Stomach (tissue), 4 donors: ENCODE data around the gene ADGRE1.

Experiments
- EP300 ChIP-seq: sonication (generic); formaldehyde crosslinking; IDR thresholded peaks from one replicate; pipeline ENCODE4 v1.6.1; 2017; ENCODE audit warnings: antibody characterized with exemption
- POLR2A ChIP-seq, 4 donors: fragments of 450-650 bp; IDR thresholded peaks; one replicate each; pipeline ENCODE4 v1.6.1; 2016; ENCODE audit warnings: antibody characterized with exemption in 4 of 4, control low read depth in 2 of 4, mild to moderate bottlenecking in 1 of 4, moderate library complexity in 1 of 4
- POLR2AphosphoS5 ChIP-seq, 3 donors: sonication (generic); formaldehyde crosslinking; IDR thresholded peaks; one replicate each; pipeline ENCODE4 v1.6.1; 2016; ENCODE audit warnings: antibody characterized with exemption in 3 of 3
- TF ChIP-seq, protein P1 (sequence below), 7 experiments: fragments of 450-650 bp in 4 of 7; fragments of 200-600 bp in 3 of 7; sonication (generic) in 3 of 7; IDR thresholded peaks; one replicate each; pipeline ENCODE4 v1.5.1; 2016 to 2019; ENCODE audit warnings: antibody characterized with exemption in 7 of 7, control low read depth in 2 of 7, mild to moderate bottlenecking in 1 of 7

DNA sequence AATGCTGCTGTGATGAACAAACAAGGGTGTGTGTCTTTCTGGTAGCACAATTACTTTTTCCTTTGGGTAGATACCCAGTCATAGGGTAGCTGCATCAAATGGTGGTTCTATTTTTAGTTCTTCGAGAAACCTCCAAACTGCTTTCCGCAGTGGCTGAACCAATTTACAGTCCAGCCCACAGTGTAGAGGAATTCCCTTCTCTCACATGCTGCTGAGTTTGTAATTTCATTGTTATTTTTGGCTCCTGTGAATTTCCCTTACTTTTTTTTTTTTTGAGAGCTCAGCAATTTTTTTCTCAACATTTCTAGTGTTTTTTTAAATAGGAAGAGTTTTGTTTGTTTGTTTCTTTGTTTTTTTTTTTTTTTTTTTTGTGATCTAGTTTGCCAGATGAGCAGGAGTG is 37.5 kb upstream of the ADGRE1 start:
- TF ChIP-seq, protein P1, sequence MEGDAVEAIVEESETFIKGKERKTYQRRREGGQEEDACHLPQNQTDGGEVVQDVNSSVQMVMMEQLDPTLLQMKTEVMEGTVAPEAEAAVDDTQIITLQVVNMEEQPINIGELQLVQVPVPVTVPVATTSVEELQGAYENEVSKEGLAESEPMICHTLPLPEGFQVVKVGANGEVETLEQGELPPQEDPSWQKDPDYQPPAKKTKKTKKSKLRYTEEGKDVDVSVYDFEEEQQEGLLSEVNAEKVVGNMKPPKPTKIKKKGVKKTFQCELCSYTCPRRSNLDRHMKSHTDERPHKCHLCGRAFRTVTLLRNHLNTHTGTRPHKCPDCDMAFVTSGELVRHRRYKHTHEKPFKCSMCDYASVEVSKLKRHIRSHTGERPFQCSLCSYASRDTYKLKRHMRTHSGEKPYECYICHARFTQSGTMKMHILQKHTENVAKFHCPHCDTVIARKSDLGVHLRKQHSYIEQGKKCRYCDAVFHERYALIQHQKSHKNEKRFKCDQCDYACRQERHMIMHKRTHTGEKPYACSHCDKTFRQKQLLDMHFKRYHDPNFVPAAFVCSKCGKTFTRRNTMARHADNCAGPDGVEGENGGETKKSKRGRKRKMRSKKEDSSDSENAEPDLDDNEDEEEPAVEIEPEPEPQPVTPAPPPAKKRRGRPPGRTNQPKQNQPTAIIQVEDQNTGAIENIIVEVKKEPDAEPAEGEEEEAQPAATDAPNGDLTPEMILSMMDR (IDR thresholded peaks at IDR 0.05): no peak
- TF ChIP-seq POLR2AphosphoS5 (IDR thresholded peaks at IDR 0.05) (no peak), EP300 (no peak), POLR2A (IDR thresholded peaks at IDR 0.05) (no peak)
